Colonic mucosa (tissue), 4 donors: ENCODE results near the gene PHETA1. TPM values are rescaled to one million over a fixed set of nuclear protein-coding genes. Genes with fewer than 3 reads are reported as not detected.

Experiments used
- DNase-seq: peaks from one replicate; pipeline ENCODE4 v3.0.0-alpha.2; 2020
- H3K27ac ChIP-seq: fragments of 200-600 bp; one replicate; pipeline ENCODE4 v1.8.0; 2021
- H3K27me3 ChIP-seq: fragments of 200-600 bp; one replicate; pipeline ENCODE4 v1.8.0; 2021
- H3K36me3 ChIP-seq: fragments of 200-600 bp; one replicate; pipeline ENCODE4 v1.8.0; 2021
- H3K4me1 ChIP-seq: fragments of 200-600 bp; one replicate; pipeline ENCODE4 v1.8.0; 2021; ENCODE audit warnings: mild to moderate bottlenecking
- H3K4me3 ChIP-seq: fragments of 200-600 bp; one replicate; pipeline ENCODE4 v1.8.0; 2021
- H3K9ac ChIP-seq, 2 donors: one replicate each; pipeline ENCODE4 v1.7.0; 2013; ENCODE audit warnings: control low read depth in 2 of 2, low read depth in 2 of 2, low read length in 2 of 2
- H3K9me3 ChIP-seq: fragments of 200-600 bp; one replicate; pipeline ENCODE4 v1.8.0; 2021
- intact Hi-C: fragments of 100-400 bp; cut with DNase I; formaldehyde crosslinking; loops from one replicate; pipeline ENCODE4 v1.14.1; 2022
- total RNA-seq, 2 donors: library from RNA; stranded (reverse); fragmentation: NEBNext Ultra II Directional in 1 of 2; extraction: Animal tissue kit (Norgen Biotek cat#: 25700) in 1 of 2; gene quantifications; one replicate each; pipeline ENCODE4 v1.2.1, GENCODE V29; 2021
- TF ChIP-seq, protein P1 (sequence below): fragments of 200-600 bp; IDR thresholded peaks from one replicate; pipeline ENCODE4 v1.8.0; 2022; ENCODE audit warnings: antibody characterized with exemption, mild to moderate bottlenecking
- donor health status: healthy.
- donor health status: DM: no; HTN: no; CAD: no.
- donor health status: DM: no; HTN: no; CAD: no.

The PHETA1 gene, protein sequence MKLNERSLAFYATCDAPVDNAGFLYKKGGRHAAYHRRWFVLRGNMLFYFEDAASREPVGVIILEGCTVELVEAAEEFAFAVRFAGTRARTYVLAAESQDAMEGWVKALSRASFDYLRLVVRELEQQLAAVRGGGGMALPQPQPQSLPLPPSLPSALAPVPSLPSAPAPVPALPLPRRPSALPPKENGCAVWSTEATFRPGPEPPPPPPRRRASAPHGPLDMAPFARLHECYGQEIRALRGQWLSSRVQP
- 10 to 100 TPM; 21.8 to 43.6 TPM for total RNA-seq

DNA sequence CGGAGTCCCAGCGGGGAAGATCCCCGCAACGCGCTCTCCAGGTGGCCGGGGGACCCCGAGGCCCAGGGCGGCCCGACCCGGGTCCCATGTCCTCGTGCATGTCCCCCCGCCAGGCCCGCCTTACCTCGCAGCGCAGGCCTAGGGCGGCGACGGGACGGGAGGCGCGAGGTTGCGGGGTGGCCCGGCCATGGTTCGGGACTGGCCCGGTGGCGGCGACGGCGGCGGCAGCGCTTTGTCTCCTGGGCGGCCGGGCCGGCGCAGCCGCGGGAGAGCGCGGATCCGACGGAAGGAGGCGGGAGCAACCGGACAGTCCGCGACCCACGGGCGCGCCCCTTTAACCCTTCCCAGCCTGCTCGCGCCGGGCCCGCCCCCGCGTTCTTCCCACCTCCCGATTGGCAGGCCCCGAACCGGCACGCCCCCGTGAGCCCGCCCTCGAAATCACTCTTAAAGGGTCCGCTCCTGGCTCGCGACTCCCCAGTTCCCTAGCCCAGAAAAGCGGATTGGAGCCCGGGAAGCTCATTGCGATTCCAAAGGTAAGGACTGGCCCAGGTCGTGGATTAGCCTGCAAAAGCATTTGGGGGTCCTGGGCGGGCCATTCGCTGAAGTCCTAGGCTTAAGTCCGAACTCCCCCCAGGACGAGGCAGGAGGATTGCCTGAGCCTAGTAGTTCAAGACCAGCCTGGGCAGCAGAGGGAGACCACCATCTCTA lies at the start of gene PHETA1:
Gene PHETA1 (minus strand): TSS at position 308 of the 708 bp plus-strand sequence. CDS start 5,668 bp downstream, outside the sequence.
- TF ChIP-seq, protein P1, sequence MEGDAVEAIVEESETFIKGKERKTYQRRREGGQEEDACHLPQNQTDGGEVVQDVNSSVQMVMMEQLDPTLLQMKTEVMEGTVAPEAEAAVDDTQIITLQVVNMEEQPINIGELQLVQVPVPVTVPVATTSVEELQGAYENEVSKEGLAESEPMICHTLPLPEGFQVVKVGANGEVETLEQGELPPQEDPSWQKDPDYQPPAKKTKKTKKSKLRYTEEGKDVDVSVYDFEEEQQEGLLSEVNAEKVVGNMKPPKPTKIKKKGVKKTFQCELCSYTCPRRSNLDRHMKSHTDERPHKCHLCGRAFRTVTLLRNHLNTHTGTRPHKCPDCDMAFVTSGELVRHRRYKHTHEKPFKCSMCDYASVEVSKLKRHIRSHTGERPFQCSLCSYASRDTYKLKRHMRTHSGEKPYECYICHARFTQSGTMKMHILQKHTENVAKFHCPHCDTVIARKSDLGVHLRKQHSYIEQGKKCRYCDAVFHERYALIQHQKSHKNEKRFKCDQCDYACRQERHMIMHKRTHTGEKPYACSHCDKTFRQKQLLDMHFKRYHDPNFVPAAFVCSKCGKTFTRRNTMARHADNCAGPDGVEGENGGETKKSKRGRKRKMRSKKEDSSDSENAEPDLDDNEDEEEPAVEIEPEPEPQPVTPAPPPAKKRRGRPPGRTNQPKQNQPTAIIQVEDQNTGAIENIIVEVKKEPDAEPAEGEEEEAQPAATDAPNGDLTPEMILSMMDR: no peak
- Histone ChIP-seq H3K9me3 (no peaks in the 10 kb centered on the region), H3K9ac (peak within 1 kb of the TSS; percentile 92 to 96), H3K27ac (peak within 1 kb of the TSS; percentile 77), H3K27me3 (no peaks in the 10 kb centered on the region), H3K4me1 (peaks cover 12% of the 10 kb centered on the region), H3K36me3 (no peaks in the 10 kb centered on the region), H3K4me3 (peak within 1 kb of the TSS; percentile 99)
- peak; percentile 96 for DNase-seq
- intact Hi-C loops: no loop called here

DNA sequence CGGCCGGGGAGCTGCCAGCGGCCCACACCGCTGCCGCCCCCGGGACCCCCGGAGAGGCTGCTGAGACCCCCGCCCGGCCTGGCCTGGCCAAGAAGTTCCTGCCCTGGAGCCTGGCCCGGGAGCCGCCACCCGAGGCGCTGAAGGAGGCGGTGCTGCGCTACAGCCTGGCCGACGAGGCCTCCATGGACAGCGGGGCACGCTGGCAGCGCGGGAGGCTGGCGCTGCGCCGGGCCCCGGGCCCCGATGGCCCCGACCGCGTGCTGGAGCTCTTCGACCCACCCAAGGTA lies 49.6 kb upstream of the PHETA1 start:
- TF ChIP-seq, protein P1: no peak
- no peak overlapping the region for H3K4me3 ChIP-seq
- no peaks in the 10 kb centered on the region for H3K27me3 ChIP-seq
- DNase-seq: no peak
- no peak overlapping the region for H3K9ac ChIP-seq
- intact Hi-C loops: no loop called here
- H3K27ac ChIP-seq: no peak overlapping the region
- no peaks in the 10 kb centered on the region for H3K9me3 ChIP-seq
- no peaks in the 10 kb centered on the region for H3K36me3 ChIP-seq
- peaks cover 3% of the 10 kb centered on the region for H3K4me1 ChIP-seq

DNA sequence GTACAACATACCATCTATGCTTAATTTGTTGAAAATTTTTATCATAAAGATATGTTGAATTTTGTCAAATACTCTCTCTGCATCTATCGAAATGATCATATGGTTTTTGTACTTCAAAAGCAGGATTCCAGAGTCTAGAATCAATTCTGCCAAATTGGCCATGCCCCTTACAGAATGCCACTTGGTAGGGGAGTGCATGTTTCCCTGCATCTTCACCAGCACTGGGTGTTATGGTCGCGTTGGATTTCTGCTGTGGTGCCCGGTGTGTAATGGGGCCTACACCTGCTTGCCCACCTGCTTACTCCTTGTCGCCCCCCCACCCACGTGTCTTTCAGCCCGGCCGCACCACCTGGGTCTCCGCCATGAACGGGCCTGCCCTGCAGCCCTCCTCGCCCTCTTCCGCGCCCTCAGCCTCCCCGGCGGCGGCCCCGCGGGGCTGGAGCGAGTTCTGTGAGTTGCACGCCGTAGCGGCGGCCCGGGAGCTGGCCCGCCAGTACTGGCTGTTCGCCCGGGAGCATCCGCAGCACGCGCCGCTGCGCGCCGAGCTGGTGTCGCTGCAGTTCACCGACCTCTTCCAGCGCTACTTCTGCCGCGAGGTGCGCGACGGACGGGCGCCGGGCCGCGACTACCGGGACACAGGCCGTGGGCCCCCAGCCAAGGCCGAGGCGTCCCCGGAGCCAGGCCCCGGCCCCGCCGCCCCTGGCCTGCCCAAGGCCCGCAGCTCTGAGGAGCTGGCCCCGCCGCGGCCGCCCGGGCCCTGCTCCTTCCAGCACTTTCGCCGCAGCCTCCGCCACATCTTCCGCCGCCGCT lies 49.1 kb upstream of the PHETA1 start:
- TF ChIP-seq, protein P1: no peak
- Histone ChIP-seq H3K27ac (no peak overlapping the region), H3K9ac (no peak overlapping the region), H3K4me1 (peaks cover 9% of the 10 kb centered on the region), H3K9me3 (no peaks in the 10 kb centered on the region), H3K27me3 (no peaks in the 10 kb centered on the region), H3K4me3 (no peak overlapping the region), H3K36me3 (no peaks in the 10 kb centered on the region)
- intact Hi-C loops: no loop called here
- no peak for DNase-seq

DNA sequence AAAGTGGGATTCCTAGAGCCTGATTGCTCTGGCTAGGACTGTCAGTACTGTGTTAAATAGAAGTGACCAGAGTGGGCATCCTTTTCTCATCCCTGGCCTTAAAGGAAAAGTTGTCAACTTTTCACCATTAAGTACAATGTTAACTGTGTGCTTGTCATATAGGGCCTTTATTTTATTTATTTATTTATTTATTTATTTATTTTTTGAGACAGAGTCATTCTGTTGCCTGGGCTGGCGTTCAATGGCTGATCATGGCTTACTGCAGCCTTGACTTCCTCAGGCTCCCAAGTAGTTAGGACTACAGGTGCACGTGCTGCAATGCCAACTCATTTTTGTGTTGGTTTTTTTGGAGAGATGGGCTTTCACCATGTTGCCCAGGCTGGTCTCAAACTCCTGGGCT lies 48.4 kb upstream of the PHETA1 start:
- H3K9me3 ChIP-seq: no peaks in the 10 kb centered on the region
- no peak for DNase-seq
- intact Hi-C loops: no loop called here
- no peak overlapping the region for H3K4me3 ChIP-seq
- TF ChIP-seq, protein P1: no peak
- H3K36me3 ChIP-seq: no peaks in the 10 kb centered on the region
- H3K27me3 ChIP-seq: no peaks in the 10 kb centered on the region
- peaks cover 10% of the 10 kb centered on the region for H3K4me1 ChIP-seq
- no peak overlapping the region for H3K27ac ChIP-seq
- H3K9ac ChIP-seq: no peak overlapping the region

DNA sequence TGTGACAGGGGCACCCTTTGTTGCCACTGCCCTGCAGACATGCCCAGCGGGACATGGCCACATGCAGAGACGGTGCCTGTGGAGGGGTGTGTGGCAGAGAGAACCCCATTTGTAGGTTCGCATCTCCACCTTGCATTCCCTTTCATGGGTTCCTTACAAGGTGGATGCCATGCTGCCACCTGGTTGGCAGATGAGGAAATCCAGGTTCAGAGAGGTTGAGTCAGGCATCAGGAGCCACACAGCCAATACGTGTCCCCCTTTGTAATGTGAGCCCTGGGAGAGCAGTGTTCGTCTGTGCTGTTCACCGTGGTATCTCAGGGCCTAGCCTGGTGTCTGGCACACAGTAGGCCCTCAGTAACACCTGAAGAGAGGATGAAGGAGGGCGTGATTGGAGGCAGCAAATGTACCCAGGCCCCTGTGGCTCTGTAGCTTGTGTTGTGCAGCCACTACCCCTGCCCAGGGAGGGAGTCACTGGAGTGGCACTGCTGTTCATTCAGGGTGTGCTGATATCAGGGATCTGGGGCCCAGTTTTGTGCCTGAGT lies 45.9 kb upstream of the PHETA1 start:
- Histone ChIP-seq H3K9me3 (no peaks in the 10 kb centered on the region), H3K36me3 (no peaks in the 10 kb centered on the region), H3K4me3 (no peak overlapping the region), H3K4me1 (peaks cover 13% of the 10 kb centered on the region), H3K27me3 (no peaks in the 10 kb centered on the region), H3K27ac (no peak overlapping the region), H3K9ac (no peak overlapping the region)
- intact Hi-C loops: no loop called here
- no peak for DNase-seq
- TF ChIP-seq, protein P1: no peak
